PC-3 (cell line): Measurements from ENCODE around the gene ITGB1BP2. TPM values are rescaled to one million over a fixed set of nuclear protein-coding genes. Genes with fewer than 3 reads are reported as not detected.
"Not testable (repeated sequence)": the region's sequence is repeated elsewhere in the genome, so short reads cannot be mapped to it uniquely, and the experiment has no call there.

ENCODE experiments used
- ATAC-seq: fragments of 200-7000 bp; cut with Tn5 transposase; 2 replicates; pipeline ENCODE4 v1.9.1; 2020; ENCODE audit warnings: mild to moderate bottlenecking, moderate library complexity
- BruUV-seq: library from RNA; stranded (reverse); fragments of 400-500 nt; replicated peaks from 2 replicates; lab custom pipeline; 2021; lab: Mats Ljungman, UMichigan
- CTCF ChIA-PET: fragments of 300-600 bp; sonication (Branson Sonifier 250); formaldehyde crosslinking; loops from one replicate; lab custom pipeline; 2022; ENCODE audit warnings: antibody characterized with exemption; lab: Charles Lee
- POLR2A ChIA-PET: fragments of 300-600 bp; sonication (Branson Sonifier 250); formaldehyde crosslinking; loops from one replicate; lab custom pipeline; 2022; ENCODE audit warnings: antibody characterized with exemption; ENCODE audit not compliant: unreplicated experiment; lab: Charles Lee
- DNase-seq: peaks from one replicate; pipeline ENCODE4 v3.0.0-alpha.2; 2015
- H2AFZ ChIP-seq: fragments of 300-600 bp; sonication (generic); 2 replicates; pipeline ENCODE4 v1.6.0; 2016; ENCODE audit warnings: antibody characterized with exemption, low read length
- H3F3A ChIP-seq: fragments of 300-600 bp; sonication (generic); one replicate; pipeline ENCODE4 v1.6.0; 2017; ENCODE audit warnings: antibody characterized with exemption, low read length, control low read depth, mild to moderate bottlenecking; ENCODE audit not compliant: unreplicated experiment
- H3K27ac ChIP-seq: fragments of 300-600 bp; sonication (generic); 2 replicates; pipeline ENCODE4 v1.5.1; 2016; ENCODE audit warnings: mild to moderate bottlenecking, low read length
- H3K27me3 ChIP-seq: fragments of 300-600 bp; sonication (generic); 2 replicates; pipeline ENCODE4 v1.6.1; 2016; ENCODE audit warnings: low read length, mixed read lengths
- H3K36me3 ChIP-seq: fragments of 300-600 bp; sonication (generic); 2 replicates; pipeline ENCODE4 v1.6.1; 2016; ENCODE audit warnings: low read depth, mixed run types, low read length, mixed read lengths
- H3K4me1 ChIP-seq: fragments of 300-600 bp; sonication (generic); 2 replicates; pipeline ENCODE4 v1.5.1; 2016; ENCODE audit warnings: low read length; ENCODE audit not compliant: insufficient read depth
- H3K4me2 ChIP-seq: fragments of 300-600 bp; sonication (generic); 2 replicates; pipeline ENCODE4 v1.6.0; 2016; ENCODE audit warnings: low read length
- H3K4me3 ChIP-seq: fragments of 300-600 bp; sonication (generic); 2 replicates; pipeline ENCODE4 v1.5.1; 2016; ENCODE audit warnings: mild to moderate bottlenecking, low read length, mixed read lengths
- H3K79me2 ChIP-seq: fragments of 300-600 bp; sonication (generic); 2 replicates; pipeline ENCODE4 v1.6.1; 2017; ENCODE audit warnings: low read length, mixed read lengths
- H3K9ac ChIP-seq: fragments of 300-600 bp; sonication (generic); 2 replicates; pipeline ENCODE4 v1.6.0; 2016; ENCODE audit warnings: mild to moderate bottlenecking, low read length
- H3K9me2 ChIP-seq: fragments of 300-600 bp; sonication (generic); replicated peaks from 2 replicates; pipeline ENCODE4 v1.6.1; 2016; ENCODE audit warnings: mixed run types, low read length, mixed read lengths
- H3K9me3 ChIP-seq: fragments of 300-600 bp; sonication (generic); 2 replicates; pipeline ENCODE4 v1.6.1; 2016; ENCODE audit warnings: low read length, mixed read lengths
- H4K20me1 ChIP-seq: fragments of 300-600 bp; sonication (generic); 2 replicates; pipeline ENCODE4 v1.6.1; 2016; ENCODE audit warnings: low read length, mixed read lengths
- CTCF ChIP-seq: fragments of 300-600 bp; sonication (generic); conservative IDR thresholded peaks from 2 replicates; pipeline ENCODE4 v1.5.1; 2017; ENCODE audit warnings: antibody characterized with exemption, low read depth, mild to moderate bottlenecking, low read length
- EZH2 ChIP-seq: fragments of 300-600 bp; sonication (generic); IDR thresholded peaks from one replicate; pipeline ENCODE4 v1.6.1; 2017; ENCODE audit warnings: antibody characterized with exemption, mild to moderate bottlenecking, low read length; ENCODE audit not compliant: unreplicated experiment
- EZH2phosphoT487 ChIP-seq: fragments of 300-600 bp; sonication (generic); IDR thresholded peaks from 2 replicates; pipeline ENCODE4 v1.6.1; 2018; ENCODE audit warnings: mild to moderate bottlenecking, antibody characterized with exemption, low read length, borderline replicate concordance
- intact Hi-C: fragments of 100-400 bp; cut with micrococcal nuclease; formaldehyde crosslinking; loops from 2 replicates; pipeline ENCODE4 v1.9.0; 2023
- total RNA-seq: library from RNA; depleted of rRNA; stranded (reverse); fragments of >200 nt; gene quantifications from 2 replicates; pipeline ENCODE4 v1.2.3, GENCODE V29; 2014

Gene ITGB1BP2
- total RNA-seq, 1 experiment from 2014 or later = 1.7 TPM

- ATAC-seq = no peak
- Histone ChIP-seq H3K79me2 (peaks cover 12% of the 10 kb centered on the region), H3K4me1 (peaks cover 17% of the 10 kb centered on the region), H3K36me3 (no peaks in the 10 kb centered on the region), H3F3A (no peaks in the 10 kb centered on the region), H3K27me3 (no peaks in the 10 kb centered on the region), H3K27ac (no peak overlapping the region), H3K9ac (no peak overlapping the region), H3K4me3 (no peak overlapping the region), H4K20me1 (no peaks in the 10 kb centered on the region), H3K9me3 (no peaks in the 10 kb centered on the region), H3K9me2 (no peaks in the 10 kb centered on the region), H3K4me2 (peak overlapping the region; percentile 99; the same call in 1 of the 2 replicates), H2AFZ (peak overlapping the region; percentile 99; the same call in 1 of the 2 replicates)
- TF ChIP-seq CTCF (no peak), EZH2 (no peak), EZH2phosphoT487 (no peak)
- no TSS peak for BruUV-seq
- no peak for DNase-seq
- ChIA-PET POLR2A (interaction anchor here (1.0 kb wide), 1 partner anchor 27 kb away, joined by 3 read pairs; the partner anchor contains the start of gene NONO), CTCF (no interaction called here)
- intact Hi-C loops = no loop called here
Observed at GRCh38 chrX:71256051-71256450, 45.5 kb upstream of the ITGB1BP2 start.

- no peak overlapping the region for H3K4me2 ChIP-seq
- H3K4me1 ChIP-seq = peaks cover 17% of the 10 kb centered on the region
- TF ChIP-seq EZH2phosphoT487 = no peak
- no peak for TF ChIP-seq EZH2
- TF ChIP-seq CTCF = no peak
- no peaks in the 10 kb centered on the region for H3F3A ChIP-seq
- no peak for DNase-seq
- no peak overlapping the region for H3K4me3 ChIP-seq
- no peaks in the 10 kb centered on the region for H3K9me2 ChIP-seq
- intact Hi-C loops = no loop called here
- no peak overlapping the region for H3K27ac ChIP-seq
- no peaks in the 10 kb centered on the region for H3K27me3 ChIP-seq
- ChIA-PET CTCF (no interaction called here), POLR2A (interaction anchor here (0.6 to 1.0 kb wide), 3 partner anchors 26 to 173 kb away, joined by 3 to 11 read pairs (median 7); partner anchors contain the start of genes NONO and TAF1)
- peaks cover 12% of the 10 kb centered on the region for H3K79me2 ChIP-seq
- no peaks in the 10 kb centered on the region for H4K20me1 ChIP-seq
- no peak for ATAC-seq
- H3K9me3 ChIP-seq = no peaks in the 10 kb centered on the region
- no TSS peak for BruUV-seq
- no peak overlapping the region for H3K9ac ChIP-seq
- peak overlapping the region; percentile 38; the same call in 1 of the 2 replicates for H2AFZ ChIP-seq
- no peaks in the 10 kb centered on the region for H3K36me3 ChIP-seq
Observed at GRCh38 chrX:71256856-71257255, 44.7 kb upstream of the ITGB1BP2 start.

GRCh38 chrX:71268624-71269023 lies 32.9 kb upstream of the ITGB1BP2 start:
- H3K4me2 ChIP-seq, H3K4me1 ChIP-seq, H3F3A ChIP-seq, intact Hi-C loops, DNase-seq, H3K79me2 ChIP-seq, H3K9me3 ChIP-seq, H3K9ac ChIP-seq, BruUV-seq, H3K27me3 ChIP-seq, H3K9me2 ChIP-seq, H4K20me1 ChIP-seq, H3K36me3 ChIP-seq, H3K4me3 ChIP-seq, CTCF ChIA-PET, H2AFZ ChIP-seq, POLR2A ChIA-PET, H3K27ac ChIP-seq, ATAC-seq: not testable (repeated sequence)
